ENCODE data around the gene TERC.

TERC gene

GRCh38 chr3:169777822-169778221 is 13.0 kb upstream of the TERC start:
- Histone ChIP-seq H3K9me3 (no peaks in the 10 kb centered on the region), H3K27ac (no peak overlapping the region), H3K4me3 (ENCODE audit: low read depth in 1 of 2, low read length in 1 of 2) (no peak overlapping the region), H3K27me3 (no peaks in the 10 kb centered on the region), H3K4me1 (ENCODE audit: control insufficient read depth in 1 of 2, insufficient read depth in 1 of 2, low read depth in 1 of 2, low read length in 1 of 2) (peaks cover 19 to 22% of the 10 kb centered on the region in 2 experiments), H3K36me3 (peaks cover 77% of the 10 kb centered on the region)
- no peak for TF ChIP-seq CTCF (IDR thresholded peaks at IDR 0.05)

- Histone ChIP-seq H3K9me3 (no peaks in the 10 kb centered on the region), H3K27me3 (peaks cover 6% of the 10 kb centered on the region), H3K4me1 (ENCODE audit: control insufficient read depth in 1 of 2, insufficient read depth in 1 of 2, low read depth in 1 of 2, low read length in 1 of 2) (peaks cover 34 to 43% of the 10 kb centered on the region in 2 experiments), H3K4me3 (ENCODE audit: low read depth in 1 of 2, low read length in 1 of 2) (peak overlapping the region; percentile 81 to 84), H3K27ac (peak overlapping the region; percentile 95), H3K36me3 (peaks cover 42% of the 10 kb centered on the region)
- TF ChIP-seq CTCF (IDR thresholded peaks at IDR 0.05), result no peak
Observed at GRCh38 chr3:169774186-169774585, 9.3 kb upstream of the TERC start.

GRCh38 chr3:169772897-169773816 is 8.3 kb upstream of the TERC start, which contains the start of gene MYNN:
Gene MYNN, plus strand, starts transcription at chr3:169773396. Its CDS starts 900 bp downstream, at chr3:169774296.
- peak within 1 kb of the TSS; percentile 95 for H3K27ac ChIP-seq

GRCh38 chr3:169772305-169772896 is 7.5 kb upstream of the TERC start:
- Histone ChIP-seq H3K36me3 (peaks cover 27% of the 10 kb centered on the region), H3K4me1 (ENCODE audit: control insufficient read depth in 1 of 2, insufficient read depth in 1 of 2, low read depth in 1 of 2, low read length in 1 of 2) (peaks cover 33 to 40% of the 10 kb centered on the region in 2 experiments), H3K27ac (peak overlapping the region; percentile 95), H3K4me3 (ENCODE audit: low read depth in 1 of 2, low read length in 1 of 2) (peak overlapping the region; percentile 81 to 84), H3K9me3 (no peaks in the 10 kb centered on the region), H3K27me3 (peaks cover 6% of the 10 kb centered on the region)
- no peak for TF ChIP-seq CTCF (IDR thresholded peaks at IDR 0.05)

More at GRCh38 chr3:169772897-169773816, 8.3 kb upstream of the TERC start, which contains the start of gene MYNN:
- no peak for TF ChIP-seq CTCF (IDR thresholded peaks at IDR 0.05)
- H3K4me1 ChIP-seq (ENCODE audit: control insufficient read depth in 1 of 2, insufficient read depth in 1 of 2, low read depth in 1 of 2, low read length in 1 of 2), result peaks cover 34 to 43% of the 10 kb centered on the region in 2 experiments
- peak within 1 kb of the TSS; percentile 81 to 84 for H3K4me3 ChIP-seq (ENCODE audit: low read depth in 1 of 2, low read length in 1 of 2)
- H3K36me3 ChIP-seq, result peaks cover 34% of the 10 kb centered on the region
- peaks cover 6% of the 10 kb centered on the region for H3K27me3 ChIP-seq
- H3K9me3 ChIP-seq, result no peaks in the 10 kb centered on the region

GRCh38 chr3:169771497-169772304 is 6.8 kb upstream of the TERC start:
- H3K36me3 ChIP-seq, result peaks cover 20% of the 10 kb centered on the region
- H3K27me3 ChIP-seq, result peaks cover 6% of the 10 kb centered on the region
- H3K9me3 ChIP-seq, result no peaks in the 10 kb centered on the region
- H3K4me1 ChIP-seq (ENCODE audit: control insufficient read depth in 1 of 2, insufficient read depth in 1 of 2, low read depth in 1 of 2, low read length in 1 of 2), result peaks cover 30 to 38% of the 10 kb centered on the region in 2 experiments
- peak overlapping the region; percentile 95 for H3K27ac ChIP-seq
- peak overlapping the region; percentile 81 to 84 for H3K4me3 ChIP-seq (ENCODE audit: low read depth in 1 of 2, low read length in 1 of 2)
- no peak for TF ChIP-seq CTCF (IDR thresholded peaks at IDR 0.05)

Data from neutrophil (primary cell).